Right kidney (tissue), 9 donors: ENCODE results near the gene SPRED1.
A peak's percentile ranks its signal among the peaks of the same experiment; 100 is the strongest.

Experiments used
- DNase-seq: peaks from one replicate; pipeline ENCODE4 v3.0.0-alpha.2; 2016
- long read RNA-seq, 8 donors: transcript quantifications; one replicate each; lab custom pipeline, GENCODE V29; 2026

SPRED1 gene
- long read RNA-seq, donor 1, full-length matches to known transcripts = 2 of 2 reads
- long read RNA-seq, donor 1, partial matches to known transcripts = 0 of 2 reads
- long read RNA-seq, donor 1, other reads (novel, unspliced or antisense) = 0 of 2 reads
- long read RNA-seq, donor 2, full-length matches to known transcripts = 5 of 5 reads
- long read RNA-seq, donor 2, partial matches to known transcripts = 0 of 5 reads
- long read RNA-seq, donor 2, other reads (novel, unspliced or antisense) = 0 of 5 reads
- long read RNA-seq, donor 3, full-length matches to known transcripts = 6 of 6 reads
- long read RNA-seq, donor 3, partial matches to known transcripts = 0 of 6 reads
- long read RNA-seq, donor 3, other reads (novel, unspliced or antisense) = 0 of 6 reads
- long read RNA-seq, donor 4, full-length matches to known transcripts = 7 of 7 reads
- long read RNA-seq, donor 4, partial matches to known transcripts = 0 of 7 reads
- long read RNA-seq, donor 4, other reads (novel, unspliced or antisense) = 0 of 7 reads
- long read RNA-seq, donor 5, full-length matches to known transcripts = 6 of 6 reads
- long read RNA-seq, donor 5, partial matches to known transcripts = 0 of 6 reads
- long read RNA-seq, donor 5, other reads (novel, unspliced or antisense) = 0 of 6 reads
- long read RNA-seq, donor 6, full-length matches to known transcripts = 7 of 22 reads
- long read RNA-seq, donor 6, partial matches to known transcripts = 15 of 22 reads
- long read RNA-seq, donor 6, other reads (novel, unspliced or antisense) = 0 of 22 reads
- long read RNA-seq, donor 7 = 0 reads
- long read RNA-seq, donor 8, full-length matches to known transcripts = 8 of 8 reads
- long read RNA-seq, donor 8, partial matches to known transcripts = 0 of 8 reads
- long read RNA-seq, donor 8, other reads (novel, unspliced or antisense) = 0 of 8 reads

DNA sequence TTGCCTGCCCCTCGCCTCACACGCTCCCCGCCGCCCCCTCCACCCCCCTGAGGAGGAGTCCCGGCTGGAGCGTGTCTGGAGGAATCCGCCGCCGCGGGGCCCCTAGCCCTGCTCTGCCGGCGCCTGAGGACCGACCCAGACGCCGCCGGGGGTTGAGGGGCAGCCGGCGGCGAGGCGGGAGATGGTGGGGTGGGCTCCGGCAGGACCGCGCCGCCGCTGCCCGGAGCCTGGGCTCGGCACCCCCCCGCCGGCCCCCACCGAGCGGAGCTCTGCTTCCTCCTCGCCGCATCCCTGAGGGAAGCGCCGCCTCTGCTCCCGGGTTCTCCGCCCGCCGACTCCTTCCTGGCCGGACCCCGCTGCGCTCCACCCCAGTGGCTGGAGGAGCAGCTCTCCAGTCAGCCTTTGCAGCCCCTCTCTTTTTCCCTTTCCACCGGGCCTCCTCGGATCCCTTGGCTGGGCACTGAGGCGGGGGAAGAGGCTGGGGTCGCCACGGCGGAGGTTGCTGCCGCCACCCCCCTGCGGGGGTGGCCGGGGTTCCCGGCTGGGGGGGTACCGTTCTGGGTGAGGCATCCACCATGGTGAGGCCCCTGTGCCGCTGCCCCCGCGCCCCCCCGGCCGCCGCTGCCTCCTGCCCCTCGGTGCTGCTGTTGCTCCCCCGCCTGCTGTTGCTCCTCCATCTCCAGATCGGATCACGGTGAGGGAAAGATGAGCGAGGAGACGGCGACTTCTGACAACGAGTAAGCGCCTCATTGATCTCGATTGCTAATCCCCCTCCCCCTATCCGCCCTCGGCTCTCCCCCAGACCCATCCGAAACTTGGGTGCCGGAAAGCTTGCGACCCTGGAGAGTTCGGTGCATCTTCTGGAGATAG is at the start of gene SPRED1:
TSS of gene SPRED1 (plus strand) at position 356 of the 870 bp plus-strand sequence. CDS start at position 706, 350 bp downstream.
- DNase-seq = peak; percentile 85

GRCh38 chr15:38205526-38206272 is 46.9 kb upstream of the SPRED1 start:
- no peak for DNase-seq

DNA sequence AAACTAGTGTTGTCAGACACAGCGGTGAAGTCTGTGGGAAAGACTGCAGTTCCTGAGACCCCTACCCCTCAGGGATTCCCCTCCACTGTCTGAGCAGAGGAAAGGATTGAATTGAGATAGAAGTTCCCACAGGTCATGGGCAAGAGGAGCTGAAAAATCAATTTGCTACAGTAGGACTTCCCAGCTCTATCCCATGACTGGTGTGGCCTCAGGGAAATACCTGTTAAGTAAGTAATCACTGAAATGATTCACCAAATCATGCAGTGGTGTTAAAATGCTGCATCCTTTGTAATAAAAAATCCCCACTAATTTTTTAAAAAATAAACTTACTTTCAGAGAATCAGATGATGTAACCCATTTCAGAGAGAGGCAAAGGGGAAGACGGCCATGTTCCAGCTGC is 45.0 kb upstream of the SPRED1 start:
- DNase-seq = no peak

DNA sequence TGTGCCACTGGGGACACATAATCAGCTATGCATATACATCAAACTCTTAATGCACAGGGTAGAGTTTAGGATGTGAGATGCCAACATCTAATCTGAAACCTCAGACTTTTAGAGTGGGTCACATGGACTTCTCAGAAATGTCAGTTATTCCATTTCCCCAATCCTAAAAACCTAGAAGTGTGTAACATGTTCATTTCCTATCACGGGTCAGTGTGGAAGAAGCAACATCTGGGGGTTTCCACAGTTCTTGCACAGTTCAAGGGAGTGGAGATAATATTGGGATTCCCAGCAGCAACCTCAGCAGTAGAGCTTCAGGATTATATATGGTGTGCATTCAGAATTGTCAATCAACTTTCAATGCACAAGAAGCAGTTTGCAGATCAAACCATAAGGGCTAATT is 44.4 kb upstream of the SPRED1 start:
- no peak for DNase-seq

GRCh38 chr15:38208779-38209178 is 43.9 kb upstream of the SPRED1 start:
- DNase-seq = no peak

DNA sequence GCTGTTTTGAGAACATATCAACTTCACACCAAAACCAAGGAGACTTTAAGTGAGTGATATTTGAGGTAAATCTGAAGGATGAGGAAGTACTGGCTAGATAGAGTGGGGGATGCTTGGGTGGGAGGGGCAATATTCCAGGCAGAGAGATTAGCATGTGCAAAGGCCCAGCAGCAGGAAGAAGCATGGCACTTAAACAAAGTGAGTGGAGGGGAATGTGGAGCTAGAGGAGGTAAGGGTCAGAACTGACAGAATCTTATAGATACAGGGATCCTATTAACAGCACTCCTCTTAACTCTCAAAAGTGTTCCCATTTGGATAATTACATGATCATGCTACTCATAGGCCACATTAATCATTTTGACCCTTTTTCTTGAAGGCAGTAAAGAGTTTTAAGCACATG is 41.4 kb upstream of the SPRED1 start:
- DNase-seq = no peak

GRCh38 chr15:38211811-38212210 is 40.8 kb upstream of the SPRED1 start:
- no peak for DNase-seq

DNA sequence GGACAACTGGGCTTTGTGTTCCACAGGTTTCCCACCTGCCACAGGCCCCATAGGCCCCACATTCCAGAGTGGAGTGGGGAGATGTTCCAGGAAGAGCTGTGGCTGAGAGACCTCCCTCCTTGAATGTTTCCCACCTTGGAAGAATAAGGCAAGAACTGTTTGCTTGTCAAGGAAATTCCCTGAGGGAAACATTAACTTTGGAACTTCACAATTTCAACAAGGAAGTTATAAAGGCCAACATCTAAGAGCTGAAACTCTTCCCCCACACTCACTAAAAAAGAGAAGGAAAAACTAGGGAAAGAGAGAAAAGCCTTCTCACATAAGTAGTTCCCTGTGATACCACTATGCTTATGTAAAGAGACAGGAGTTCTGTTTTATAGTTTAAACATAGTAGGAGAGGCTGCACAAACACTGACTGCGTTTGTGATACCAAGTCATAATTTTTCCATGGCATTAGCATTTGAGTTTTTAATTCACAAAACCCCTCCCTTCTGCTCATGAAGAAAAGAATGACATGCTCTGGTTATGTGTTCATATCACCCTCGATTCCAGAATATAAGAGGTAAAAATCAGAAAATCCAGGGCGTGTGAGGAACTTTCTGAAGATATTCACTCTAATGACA is 39.8 kb upstream of the SPRED1 start:
- no peak for DNase-seq

GRCh38 chr15:38213356-38213755 is 39.3 kb upstream of the SPRED1 start:
- no peak for DNase-seq

DNA sequence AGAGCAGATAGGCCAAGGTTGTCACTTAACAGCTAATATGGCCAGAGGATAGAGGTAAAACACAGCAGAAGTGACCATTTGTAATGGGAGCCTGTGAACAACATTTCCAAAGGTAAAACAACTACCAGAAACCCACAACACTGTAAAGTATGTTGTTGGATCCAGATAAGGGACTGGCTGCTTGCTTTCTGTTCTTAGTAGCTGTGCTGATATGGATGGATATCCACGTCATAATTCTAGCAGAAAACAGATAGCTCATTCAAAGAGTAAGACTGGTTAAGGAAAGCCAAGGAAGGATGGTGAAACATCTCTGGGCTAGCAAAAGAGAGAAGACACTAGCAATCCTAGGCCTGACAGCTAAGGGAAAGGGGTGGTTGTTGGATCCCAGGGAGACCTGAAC is 36.9 kb upstream of the SPRED1 start:
- no peak for DNase-seq

- no peak for DNase-seq
Observed at GRCh38 chr15:38216763-38217162, 35.9 kb upstream of the SPRED1 start.

- DNase-seq = peak; percentile 21
Observed at GRCh38 chr15:38217191-38217595, 35.4 kb upstream of the SPRED1 start.

GRCh38 chr15:38217788-38218609 is 34.6 kb upstream of the SPRED1 start:
- peak; percentile 27 for DNase-seq

DNA sequence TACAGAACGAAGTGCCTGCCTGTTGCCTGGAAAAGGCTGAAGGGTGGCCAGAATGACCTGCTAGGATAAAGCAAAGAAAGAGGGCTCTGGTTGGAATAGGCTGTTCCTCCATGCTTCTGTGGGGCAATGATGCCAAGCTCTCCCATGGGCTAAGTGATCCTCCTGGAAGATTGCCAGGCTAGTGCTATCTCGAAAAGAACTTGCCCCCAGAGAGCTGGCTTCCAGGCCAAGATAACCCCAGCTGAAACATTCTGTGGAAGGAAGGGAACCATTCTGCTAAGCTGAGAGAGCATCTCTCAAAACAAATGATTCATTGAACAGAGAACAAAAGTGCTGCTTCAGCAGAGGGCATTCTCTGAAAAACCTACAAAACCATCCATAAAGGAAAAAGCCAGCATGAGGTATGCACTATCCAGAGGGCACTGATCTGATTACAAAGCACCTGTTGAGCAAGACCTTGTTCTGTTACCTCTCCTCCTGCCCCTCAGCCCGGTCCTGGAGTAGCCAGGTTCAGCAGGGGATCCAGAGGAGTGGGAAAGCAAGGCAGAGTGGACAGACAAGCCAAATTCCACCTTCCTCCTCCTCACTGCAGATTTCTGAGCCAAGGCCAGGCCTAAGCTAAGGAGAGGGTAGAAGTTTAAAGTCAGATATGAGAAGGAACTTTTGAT is 31.9 kb upstream of the SPRED1 start:
- DNase-seq = no peak

DNA sequence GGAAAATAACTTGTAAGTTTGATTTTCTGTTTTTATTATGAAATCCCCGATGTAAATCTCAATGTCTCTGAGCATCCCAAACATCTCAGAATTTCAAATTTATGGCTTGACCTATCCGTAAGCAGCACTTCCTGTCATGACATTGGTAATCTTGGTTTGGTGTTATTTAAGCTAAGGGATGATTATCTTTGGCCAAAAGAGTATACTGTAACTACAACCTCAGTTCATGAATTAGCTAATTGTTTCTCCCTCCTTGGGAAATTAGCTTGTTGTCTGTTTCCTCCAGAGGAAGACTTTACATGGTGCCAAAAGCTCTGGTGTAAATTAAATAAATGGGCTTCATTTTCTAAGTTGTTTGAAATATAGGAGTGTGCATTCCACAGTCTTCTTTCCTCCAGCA is 28.1 kb upstream of the SPRED1 start:
- DNase-seq = no peak

GRCh38 chr15:38225381-38225780 is 27.3 kb upstream of the SPRED1 start:
- DNase-seq = no peak

DNA sequence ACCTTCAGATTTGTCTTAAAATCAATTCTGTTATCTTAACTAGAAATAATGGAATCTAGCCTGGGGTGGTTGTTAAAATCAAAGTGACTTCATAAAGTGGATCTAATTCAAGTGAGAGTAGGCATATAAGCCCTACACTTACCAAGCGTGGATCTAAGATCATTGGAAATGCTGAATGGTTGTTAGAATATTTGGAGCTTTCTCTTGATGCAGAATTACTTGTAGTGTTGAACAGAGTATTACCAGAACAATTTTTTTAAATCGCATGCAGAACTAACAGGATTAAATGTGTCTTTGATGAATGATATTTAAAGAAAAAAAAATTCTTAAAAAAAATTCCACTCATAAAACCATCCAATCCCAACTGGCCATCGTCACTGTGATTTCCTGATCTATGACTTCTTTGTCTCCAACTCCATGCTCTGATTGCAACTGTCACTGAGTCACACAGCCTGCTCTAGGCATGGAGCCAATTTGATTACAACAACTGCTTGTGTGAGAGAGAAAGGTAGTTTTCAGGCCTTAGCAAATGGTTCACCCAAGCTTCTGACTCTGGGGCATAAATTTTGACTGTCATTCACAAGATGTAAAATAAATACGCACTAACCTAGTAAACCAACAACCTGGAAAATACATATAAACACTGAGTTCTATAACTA is 25.9 kb upstream of the SPRED1 start:
- no peak for DNase-seq

GRCh38 chr15:38227941-38228340 is 24.7 kb upstream of the SPRED1 start:
- no peak for DNase-seq

DNA sequence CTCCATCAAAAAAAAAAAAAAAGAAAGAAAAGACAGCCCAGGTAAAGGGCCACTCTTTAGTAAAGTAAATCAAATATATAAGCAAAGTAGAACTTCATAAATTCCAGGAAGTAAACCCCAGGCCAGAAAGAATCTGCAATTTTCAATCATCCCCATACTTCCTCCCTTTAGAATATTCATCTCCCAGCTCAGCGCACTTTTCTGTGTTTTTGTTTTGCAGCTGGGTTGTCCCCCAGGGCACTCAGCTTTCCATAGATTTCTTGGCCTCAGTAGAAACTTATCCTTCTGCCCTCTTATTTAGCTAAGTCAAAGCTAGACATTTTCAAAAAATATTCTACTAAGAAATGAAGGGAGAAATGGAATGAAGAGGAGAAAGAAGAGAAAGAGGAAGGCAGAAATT is 24.0 kb upstream of the SPRED1 start:
- DNase-seq = no peak
